Superior temporal gyrus (tissue), 1 donor: Measurements from ENCODE around the gene INAFM1.
"Not testable (repeated sequence)": the region's sequence is repeated elsewhere in the genome, so short reads cannot be mapped to it uniquely, and the experiment has no call there.

Experiments
- DNase-seq: peaks from one replicate; pipeline ENCODE4 v3.0.0-alpha.2; 2016; ENCODE audit errors: extremely low spot score

Gene INAFM1

GRCh38 chr19:47240996-47241918, 33.4 kb upstream of the INAFM1 start:
- peak; percentile 8 for DNase-seq

GRCh38 chr19:47241919-47242577, 32.6 kb upstream of the INAFM1 start:
- peak; percentile 9 for DNase-seq

GRCh38 chr19:47243364-47243775, 31.3 kb upstream of the INAFM1 start:
- DNase-seq, result no peak

GRCh38 chr19:47243776-47244547, 30.7 kb upstream of the INAFM1 start:
- peak; percentile 79 for DNase-seq

- DNase-seq, result peak; percentile 81
These were observed 27.2 kb upstream of the INAFM1 start for GRCh38 chr19:47247308-47247990.

GRCh38 chr19:47253016-47253415, 21.7 kb upstream of the INAFM1 start:
- DNase-seq, result not testable (repeated sequence)

GRCh38 chr19:47253467-47253881, 21.2 kb upstream of the INAFM1 start:
- DNase-seq, result peak; percentile 3

GRCh38 chr19:47253970-47254369, 20.7 kb upstream of the INAFM1 start:
- peak; percentile 2 for DNase-seq

- DNase-seq, result peak; percentile 97
These were observed 18.6 kb upstream of the INAFM1 start, which contains the start of gene CCDC9 for GRCh38 chr19:47255879-47256692. Gene CCDC9 (plus strand): TSS chr19:47256525. CDS start chr19:47258401, 1,876 bp downstream.

GRCh38 chr19:47256693-47257410, 17.8 kb upstream of the INAFM1 start:
- DNase-seq, result peak; percentile 98

GRCh38 chr19:47257411-47258169, 17.1 kb upstream of the INAFM1 start:
- DNase-seq, result no peak

- no peak for DNase-seq
These were observed 16.3 kb upstream of the INAFM1 start for GRCh38 chr19:47258434-47258833.

- DNase-seq, result no peak
These were observed 15.7 kb upstream of the INAFM1 start for GRCh38 chr19:47258895-47259555.

GRCh38 chr19:47260476-47260875, 14.2 kb upstream of the INAFM1 start:
- no peak for DNase-seq

- DNase-seq, result not testable (repeated sequence)
These were observed 12.5 kb upstream of the INAFM1 start for GRCh38 chr19:47261946-47262793.

GRCh38 chr19:47264629-47265028, 10.1 kb upstream of the INAFM1 start:
- DNase-seq, result no peak

GRCh38 chr19:47266401-47266941, 8.2 kb upstream of the INAFM1 start:
- no peak for DNase-seq
